B cell (primary cell): ENCODE data around the gene CBARP. TPM values are rescaled to one million over a fixed set of nuclear protein-coding genes. Genes with fewer than 3 reads are reported as not detected.

Source experiments
- ATAC-seq: fragments of 200-7000 bp; cut with Tn5 transposase; one replicate; pipeline ENCODE4 v1.10.0; 2021; ENCODE audit warnings: low read depth, mild to moderate bottlenecking, moderate number of reproducible peaks, moderate library complexity
- CTCF ChIA-PET: fragments of 350-600 bp; sonication (Branson Sonifier 250); formaldehyde crosslinking; loops from one replicate; lab custom pipeline; 2021; ENCODE audit warnings: antibody characterized with exemption, inconsistent platforms; lab: Charles Lee
- POLR2A ChIA-PET: fragments of 350-600 bp; sonication (Branson Sonifier 250); formaldehyde crosslinking; loops from one replicate; lab custom pipeline; 2021; ENCODE audit warnings: antibody characterized with exemption; lab: Charles Lee
- DNase-seq: peaks from one replicate; pipeline ENCODE4 v3.0.0; 2013
- H2AFZ ChIP-seq: 2 replicates; pipeline ENCODE4 v1.6.1; 2012; ENCODE audit warnings: mild to moderate bottlenecking, low read depth, low read length; ENCODE audit not compliant: insufficient read depth, poor library complexity, severe bottlenecking
- H3K27ac ChIP-seq, 2 donors: 1 replicate in 1 of 2; 2 replicates in 1 of 2; pipeline ENCODE4 v1.5.1; 2012 to 2013; ENCODE audit warnings: low read length in 2 of 2, mild to moderate bottlenecking in 2 of 2, moderate library complexity in 1 of 2
- H3K27me3 ChIP-seq, 4 experiments: fragments of 200-600 bp in 1 of 4; sonication (generic) in 1 of 4; replicated peaks in 1 of 4; 1 replicate in 2 of 4; 2 replicates in 2 of 4; pipeline versions ENCODE4 v1.6.1 to v1.7.0; 2013 to 2016; ENCODE audit warnings: low read length in 3 of 4, mild to moderate bottlenecking in 2 of 4, mixed read lengths in 1 of 4, moderate library complexity in 1 of 4; ENCODE audit not compliant: insufficient read depth in 4 of 4, control insufficient read depth in 3 of 4; ENCODE audit errors: control extremely low read depth in 1 of 4
- H3K36me3 ChIP-seq, 2 experiments: replicated peaks in 1 of 2; 1 replicate in 1 of 2; 2 replicates in 1 of 2; pipeline versions ENCODE4 v1.6.1 to v1.7.1; 2013; ENCODE audit warnings: low read length in 1 of 2; ENCODE audit not compliant: insufficient read depth in 2 of 2, control insufficient read depth in 1 of 2; ENCODE audit errors: control extremely low read depth in 1 of 2, extremely low read depth in 1 of 2
- H3K4me1 ChIP-seq, 2 donors: fragments of 200-600 bp in 1 of 2; sonication (generic) in 1 of 2; 1 replicate in 1 of 2; 2 replicates in 1 of 2; pipeline versions ENCODE4 v1.5.1 to v1.6.1; 2013 to 2017; ENCODE audit warnings: low read length in 2 of 2; ENCODE audit not compliant: control insufficient read depth in 2 of 2, insufficient read depth in 2 of 2
- H3K4me2 ChIP-seq: replicated peaks from 2 replicates; pipeline ENCODE3; 2012; ENCODE audit warnings: mild to moderate bottlenecking, low read depth, low read length; ENCODE audit not compliant: poor library complexity, severe bottlenecking
- H3K4me3 ChIP-seq, 5 experiments: fragments of 200-600 bp in 1 of 5; sonication (generic) in 1 of 5; 1 replicate in 3 of 5; 2 replicates in 2 of 5; pipeline versions ENCODE4 v1.5.1 to v1.7.0; 2011 to 2016; ENCODE audit warnings: low read length in 4 of 5, mild to moderate bottlenecking in 4 of 5, low read depth in 2 of 5, control low read depth in 1 of 5, moderate library complexity in 1 of 5; ENCODE audit not compliant: insufficient read depth in 1 of 5; ENCODE audit errors: control extremely low read depth in 1 of 5, extremely low read depth in 1 of 5
- H3K79me2 ChIP-seq: fragments of 200-600 bp; sonication (generic); one replicate; pipeline ENCODE4 v1.6.0; 2016; ENCODE audit warnings: low read length; ENCODE audit not compliant: control insufficient read depth, insufficient read depth
- H3K9ac ChIP-seq: fragments of 200-600 bp; sonication (generic); 2 replicates; pipeline ENCODE4 v1.6.1; 2017; ENCODE audit warnings: mild to moderate bottlenecking, low read length, moderate library complexity
- H3K9me3 ChIP-seq, 3 donors: one replicate each; pipeline versions ENCODE4 v1.6.1 to v1.7.1; 2013; ENCODE audit warnings: low read length in 2 of 3; ENCODE audit not compliant: control insufficient read depth in 2 of 3, insufficient read depth in 1 of 3; ENCODE audit errors: control extremely low read depth in 1 of 3
- H4K20me1 ChIP-seq: 2 replicates; pipeline ENCODE4 v1.6.0; 2012; ENCODE audit warnings: mild to moderate bottlenecking, low read length; ENCODE audit not compliant: insufficient read depth, control insufficient read depth, poor library complexity, severe bottlenecking
- H3K27ac Mint-ChIP-seq: one replicate; pipeline ENCODE4 v1.8.0; 2021; ENCODE audit warnings: mixed read lengths
- H3K27me3 Mint-ChIP-seq: one replicate; pipeline ENCODE4 v1.8.0; 2021; ENCODE audit warnings: mixed read lengths
- H3K4me1 Mint-ChIP-seq: one replicate; pipeline ENCODE4 v1.8.0; 2021; ENCODE audit warnings: mixed read lengths
- H3K4me3 Mint-ChIP-seq: one replicate; pipeline ENCODE4 v1.8.0; 2021; ENCODE audit warnings: mixed read lengths
- H3K9me3 Mint-ChIP-seq: one replicate; pipeline ENCODE4 v1.8.0; 2022; ENCODE audit warnings: mixed read lengths; ENCODE audit not compliant: insufficient read depth
- EZH2 ChIP-seq: IDR thresholded peaks from 2 replicates; pipeline ENCODE4 v1.6.1; 2012; ENCODE audit warnings: borderline replicate concordance, low read depth, mild to moderate bottlenecking, moderate library complexity, low read length; ENCODE audit not compliant: insufficient read depth, poor library complexity, severe bottlenecking
- WGBS: methylation state at CpG from one replicate; pipeline ENCODE4 v1.1.5; 2013; ENCODE audit warnings: missing lambda C conversion rate; ENCODE audit not compliant: insufficient coverage; 5-methylcytosine and 5-hydroxymethylcytosine counted together
- intact Hi-C: fragments of 100-400 bp; cut with micrococcal nuclease; formaldehyde crosslinking; loops from one replicate; pipeline ENCODE4 v1.10.0; 2022
- polyA plus RNA-seq: library from polyadenylated mRNA; depleted of rRNA; stranded (reverse); fragments of >200 nt; gene quantifications from 2 replicates; pipeline ENCODE4 v1.2.3, GENCODE V29; 2012
- total RNA-seq, 2 donors: library from RNA; stranded (reverse); fragments of 120-200 nt in 1 of 2; gene quantifications; 1 replicate in 1 of 2; 2 replicates in 1 of 2; pipeline versions ENCODE4 v1.2.3 to v1.2.4, GENCODE V29; 2013 to 2022
- TF ChIP-seq, protein P1 (sequence below): fragments of 200-600 bp; IDR thresholded peaks from one replicate; pipeline ENCODE4 v1.8.0; 2022; ENCODE audit warnings: antibody characterized with exemption, mild to moderate bottlenecking

CBARP gene
- total and polyA plus RNA-seq, 2 donors (not counting 1 experiment from before 2014, with no cell fraction given) = not detected

DNA sequence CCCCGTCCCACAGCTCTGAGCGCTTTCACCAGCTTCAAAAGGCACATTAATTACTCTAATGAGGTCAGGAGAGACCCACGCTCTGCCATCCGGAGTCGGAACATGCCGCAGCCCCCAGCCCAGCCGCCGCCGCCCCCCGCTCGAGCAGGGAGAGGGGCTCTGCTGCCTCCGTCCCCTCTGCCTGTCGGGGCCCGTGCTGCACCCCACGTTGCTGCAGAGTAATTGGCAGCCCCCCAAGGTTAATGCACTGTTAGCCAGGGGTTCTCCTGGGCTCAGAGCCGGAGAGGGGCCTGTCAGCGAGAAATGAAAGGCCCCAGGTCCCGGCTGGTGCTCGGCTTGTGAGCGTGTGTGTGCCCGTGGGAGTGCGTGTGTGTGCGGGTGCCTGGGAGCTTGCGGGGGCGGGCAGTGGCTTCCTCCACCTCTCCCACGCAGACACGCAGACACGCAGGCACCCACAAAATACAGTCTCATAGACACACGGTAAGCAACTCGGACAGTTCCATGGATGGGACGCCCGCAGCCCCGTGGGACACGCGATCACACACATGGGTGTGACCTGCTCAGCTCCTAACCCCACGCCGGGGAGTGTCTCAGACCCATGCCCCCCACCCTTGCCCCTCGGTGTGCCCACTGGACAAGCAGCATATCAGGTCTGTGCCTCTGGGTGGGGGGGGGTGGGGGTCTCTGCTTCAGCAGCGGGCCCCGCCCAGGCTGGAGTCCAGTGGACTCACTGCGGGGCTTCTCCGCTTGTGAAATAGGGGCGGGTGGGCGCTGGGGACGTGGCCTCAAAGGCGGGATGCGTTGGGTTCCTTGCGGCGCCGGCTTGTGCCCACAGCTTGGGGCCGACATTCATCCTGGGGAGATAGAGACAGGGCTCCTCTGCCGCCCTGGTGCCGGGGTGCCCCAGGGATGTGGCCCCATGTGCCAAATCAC lies 43.1 kb upstream of the CBARP start:
- no peaks in the 10 kb centered on the region for H3K9me3 Mint-ChIP-seq
- no peak overlapping the region for H3K4me3 Mint-ChIP-seq
- intact Hi-C loops = no loop called here
- WGBS = 95% methylated on average over 49 of the region's 53 CpGs
- peaks cover 39% of the 10 kb centered on the region for H4K20me1 ChIP-seq
- POLR2A ChIA-PET = no interaction called here
- H2AFZ ChIP-seq = no peak overlapping the region
- H3K9me3 ChIP-seq = peaks cover 0 to 2% (median 0%) of the 10 kb centered on the region in 3 donors
- H3K36me3 ChIP-seq = peaks cover 0 to 16% of the 10 kb centered on the region in 2 experiments
- TF ChIP-seq EZH2 = no peak
- TF ChIP-seq, protein P1, sequence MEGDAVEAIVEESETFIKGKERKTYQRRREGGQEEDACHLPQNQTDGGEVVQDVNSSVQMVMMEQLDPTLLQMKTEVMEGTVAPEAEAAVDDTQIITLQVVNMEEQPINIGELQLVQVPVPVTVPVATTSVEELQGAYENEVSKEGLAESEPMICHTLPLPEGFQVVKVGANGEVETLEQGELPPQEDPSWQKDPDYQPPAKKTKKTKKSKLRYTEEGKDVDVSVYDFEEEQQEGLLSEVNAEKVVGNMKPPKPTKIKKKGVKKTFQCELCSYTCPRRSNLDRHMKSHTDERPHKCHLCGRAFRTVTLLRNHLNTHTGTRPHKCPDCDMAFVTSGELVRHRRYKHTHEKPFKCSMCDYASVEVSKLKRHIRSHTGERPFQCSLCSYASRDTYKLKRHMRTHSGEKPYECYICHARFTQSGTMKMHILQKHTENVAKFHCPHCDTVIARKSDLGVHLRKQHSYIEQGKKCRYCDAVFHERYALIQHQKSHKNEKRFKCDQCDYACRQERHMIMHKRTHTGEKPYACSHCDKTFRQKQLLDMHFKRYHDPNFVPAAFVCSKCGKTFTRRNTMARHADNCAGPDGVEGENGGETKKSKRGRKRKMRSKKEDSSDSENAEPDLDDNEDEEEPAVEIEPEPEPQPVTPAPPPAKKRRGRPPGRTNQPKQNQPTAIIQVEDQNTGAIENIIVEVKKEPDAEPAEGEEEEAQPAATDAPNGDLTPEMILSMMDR = no peak
- DNase-seq (peak; percentile 26), ATAC-seq (no peak)
- no peak overlapping the region for H3K9ac ChIP-seq
- peaks cover 29% of the 10 kb centered on the region for H3K79me2 ChIP-seq
- H3K27me3 Mint-ChIP-seq = peaks cover 12% of the 10 kb centered on the region
- H3K4me1 ChIP-seq = peaks cover 12 to 17% of the 10 kb centered on the region in 2 donors
- no peak overlapping the region for H3K27ac Mint-ChIP-seq
- H3K4me2 ChIP-seq = no peak overlapping the region
- CTCF ChIA-PET = interaction anchor here (1.1 to 2.4 kb wide), 7 partner anchors 12 to 545 kb away, joined by 3 to 37 read pairs (median 8); partner anchors contain the start of gene CIRBP
- peaks cover 28% of the 10 kb centered on the region for H3K4me1 Mint-ChIP-seq
- no peak overlapping the region for H3K27ac ChIP-seq
- peaks cover 0 to 22% (median 11%) of the 10 kb centered on the region in 4 experiments for H3K27me3 ChIP-seq
- H3K4me3 ChIP-seq = no peak overlapping the region
